NCI-H146 treated with DMSO at 0.1 percent for 48 hours (cell line): ENCODE data around the gene DNAAF5.
"Not testable (repeated sequence)": the region's sequence is repeated elsewhere in the genome, so short reads cannot be mapped to it uniquely, and the experiment has no call there.

Experiments used
- DNase-seq: peaks from one replicate; lab custom pipeline; 2025; ENCODE audit not compliant: unreplicated experiment; lab: John Stamatoyannopoulos, UW

The DNAAF5 gene

DNA sequence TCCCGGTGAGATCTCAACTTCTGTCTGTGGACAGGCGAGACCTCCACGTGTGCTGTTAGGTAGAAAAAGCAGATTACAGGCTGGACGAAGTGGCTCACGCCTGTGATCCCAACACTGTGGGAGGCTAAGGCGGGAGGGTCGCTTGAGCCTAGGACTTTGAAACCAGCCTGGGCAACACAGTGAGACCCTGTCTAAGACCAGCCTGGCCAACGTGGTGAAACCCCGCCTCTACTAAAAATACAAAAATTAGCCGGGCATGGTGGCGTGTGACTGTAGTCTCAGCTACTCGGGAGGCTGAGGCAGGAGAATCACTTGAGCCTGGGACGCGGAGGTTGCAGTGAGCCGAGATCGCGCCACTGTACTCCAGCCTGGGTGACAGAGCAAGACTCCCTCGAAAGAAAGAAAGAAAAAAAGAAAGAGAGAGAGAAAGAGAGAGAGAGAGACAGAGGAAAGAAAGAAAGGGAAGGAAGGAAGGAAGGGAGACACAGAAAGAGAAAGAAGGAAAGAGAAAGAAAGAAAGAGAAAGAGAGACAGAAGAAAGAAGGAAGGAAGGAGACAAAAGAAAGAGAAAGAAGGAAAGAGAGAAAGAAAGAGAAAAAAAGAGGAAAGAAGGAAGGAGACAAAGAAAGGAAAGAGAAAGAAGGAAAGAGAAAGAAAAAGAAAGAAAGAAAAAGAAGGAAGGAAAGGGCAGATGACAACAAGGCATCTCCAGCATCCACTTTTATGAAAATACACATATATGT, 76.2 kb downstream of the DNAAF5 start:
- DNase-seq: no peak

DNA sequence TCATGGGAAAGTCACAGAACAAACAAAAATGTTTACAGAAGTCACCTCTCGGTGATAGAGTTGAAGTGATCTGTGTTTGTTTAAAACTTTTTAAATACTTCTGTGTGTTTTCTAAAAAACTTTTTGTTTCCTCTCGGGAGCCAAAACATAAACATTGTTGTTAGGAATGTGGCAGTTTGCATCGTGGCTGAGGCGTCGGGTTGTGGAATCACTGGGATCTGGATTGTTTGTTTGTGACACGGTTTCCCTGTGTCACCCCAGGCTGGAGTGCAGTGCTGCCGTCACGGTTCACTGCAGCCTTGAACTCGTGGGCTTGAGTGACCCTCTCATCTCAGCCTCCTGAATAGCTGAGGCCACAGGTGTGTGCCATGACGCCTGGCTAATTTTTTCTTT, 76.7 kb downstream of the DNAAF5 start:
- no peak for DNase-seq

DNA sequence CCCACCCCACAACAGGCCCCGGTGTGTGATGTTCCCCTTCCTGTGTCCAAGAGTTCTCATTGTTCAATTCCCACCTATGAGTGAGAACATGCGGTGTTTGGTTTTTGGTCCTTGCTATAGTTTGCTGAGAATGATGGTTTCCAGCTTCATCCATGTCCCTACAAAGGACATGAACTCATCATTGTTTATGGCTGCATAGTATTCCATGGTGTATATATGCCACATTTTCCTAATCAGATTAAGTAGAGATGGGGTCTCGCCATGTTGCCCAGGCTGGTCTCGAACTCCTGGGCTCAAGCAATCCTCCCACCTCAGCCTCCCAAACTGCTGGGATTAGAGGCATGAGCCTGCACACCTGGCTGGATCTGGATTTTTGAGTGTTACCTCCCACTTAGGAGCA, 77.3 kb downstream of the DNAAF5 start:
- not testable (repeated sequence) for DNase-seq

DNA sequence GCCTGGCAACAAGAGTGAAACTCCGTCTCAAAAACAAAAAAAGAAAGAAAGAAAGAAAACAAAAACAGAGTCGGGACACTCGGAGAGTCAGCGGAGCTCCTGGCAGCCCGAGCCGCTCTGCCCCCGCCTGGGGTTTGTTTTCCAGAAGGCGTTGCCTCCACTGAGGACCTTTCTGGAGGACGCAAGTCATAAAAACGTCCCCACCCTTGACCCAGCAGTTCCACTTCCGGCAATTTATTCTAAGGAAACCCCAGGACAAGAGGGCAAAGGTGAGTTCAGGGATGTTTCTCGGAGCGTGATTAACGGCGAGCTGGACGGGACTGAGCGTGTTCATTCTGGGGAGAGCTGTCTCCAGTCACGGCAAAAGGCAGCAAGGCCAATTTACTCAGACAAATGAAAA, 78.8 kb downstream of the DNAAF5 start:
- no peak for DNase-seq

DNA sequence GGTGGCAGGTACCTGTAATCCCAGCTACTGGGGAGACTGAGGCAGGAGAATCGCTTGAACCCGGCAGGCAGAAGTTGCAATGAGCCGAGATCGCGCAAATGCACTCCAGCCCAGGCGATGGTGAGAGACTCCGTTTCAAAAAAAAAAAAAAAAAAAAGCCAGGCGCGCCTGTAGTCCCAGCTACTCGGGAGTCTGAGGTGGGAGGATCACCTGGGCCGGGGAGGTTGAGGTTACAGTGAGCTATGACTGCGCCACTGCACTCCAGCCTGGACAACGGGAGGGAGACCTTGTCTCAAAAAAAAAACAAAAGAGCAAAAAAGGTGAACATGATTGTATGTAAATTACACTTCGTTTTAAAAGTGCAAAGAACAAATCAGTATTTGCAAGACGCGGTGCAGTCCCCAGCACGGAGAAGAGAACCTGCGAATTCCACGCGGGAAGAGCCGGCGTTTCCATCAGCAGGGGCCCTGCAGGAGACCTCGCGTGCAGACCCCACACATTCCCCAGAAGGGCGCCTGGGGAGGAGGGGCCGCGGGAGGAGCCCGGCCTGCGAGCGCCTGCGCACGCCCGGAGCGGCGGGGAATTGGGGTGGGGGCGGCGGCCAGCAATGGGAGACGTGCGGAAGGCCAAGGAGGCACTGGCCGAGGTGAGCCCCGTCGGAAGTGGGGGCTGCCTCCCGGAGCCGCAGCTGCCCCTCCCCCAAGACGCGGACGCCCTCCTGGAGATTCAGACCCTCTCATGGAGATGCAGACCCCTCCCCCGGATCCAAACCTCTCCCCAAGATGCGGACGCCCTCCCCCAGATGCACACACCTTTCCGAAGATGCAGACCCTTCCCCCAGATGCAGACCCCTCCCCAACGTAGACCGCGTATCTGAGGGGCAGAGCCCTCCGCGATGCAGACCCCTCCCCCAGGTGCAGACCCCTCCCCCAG, 89.1 kb downstream of the DNAAF5 start:
- peak; percentile 61 for DNase-seq

DNA sequence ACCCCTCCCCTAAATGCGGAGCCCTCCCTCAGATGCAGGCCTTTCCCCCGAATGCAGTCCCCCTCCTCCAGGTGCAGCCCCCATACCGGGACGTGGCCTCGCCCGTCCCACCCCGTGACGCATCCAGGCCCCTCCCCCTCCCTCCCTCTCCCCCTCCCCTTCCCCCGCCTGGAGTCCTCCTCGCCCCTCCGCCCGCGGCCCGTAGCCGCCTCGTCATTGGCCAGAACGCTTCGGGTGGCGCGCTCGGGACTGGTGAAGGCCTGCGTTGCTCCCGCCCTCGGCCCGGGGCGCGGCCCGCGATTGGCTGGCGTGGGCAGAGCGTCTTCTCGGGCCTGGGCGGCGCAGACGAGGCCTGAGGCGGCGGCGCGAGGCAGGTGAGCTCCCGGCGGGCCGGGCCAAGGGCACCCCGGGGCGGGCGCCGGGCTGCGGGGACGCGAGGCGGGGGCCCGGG, 89.8 kb downstream of the DNAAF5 start:
- DNase-seq: peak; percentile 89

DNA sequence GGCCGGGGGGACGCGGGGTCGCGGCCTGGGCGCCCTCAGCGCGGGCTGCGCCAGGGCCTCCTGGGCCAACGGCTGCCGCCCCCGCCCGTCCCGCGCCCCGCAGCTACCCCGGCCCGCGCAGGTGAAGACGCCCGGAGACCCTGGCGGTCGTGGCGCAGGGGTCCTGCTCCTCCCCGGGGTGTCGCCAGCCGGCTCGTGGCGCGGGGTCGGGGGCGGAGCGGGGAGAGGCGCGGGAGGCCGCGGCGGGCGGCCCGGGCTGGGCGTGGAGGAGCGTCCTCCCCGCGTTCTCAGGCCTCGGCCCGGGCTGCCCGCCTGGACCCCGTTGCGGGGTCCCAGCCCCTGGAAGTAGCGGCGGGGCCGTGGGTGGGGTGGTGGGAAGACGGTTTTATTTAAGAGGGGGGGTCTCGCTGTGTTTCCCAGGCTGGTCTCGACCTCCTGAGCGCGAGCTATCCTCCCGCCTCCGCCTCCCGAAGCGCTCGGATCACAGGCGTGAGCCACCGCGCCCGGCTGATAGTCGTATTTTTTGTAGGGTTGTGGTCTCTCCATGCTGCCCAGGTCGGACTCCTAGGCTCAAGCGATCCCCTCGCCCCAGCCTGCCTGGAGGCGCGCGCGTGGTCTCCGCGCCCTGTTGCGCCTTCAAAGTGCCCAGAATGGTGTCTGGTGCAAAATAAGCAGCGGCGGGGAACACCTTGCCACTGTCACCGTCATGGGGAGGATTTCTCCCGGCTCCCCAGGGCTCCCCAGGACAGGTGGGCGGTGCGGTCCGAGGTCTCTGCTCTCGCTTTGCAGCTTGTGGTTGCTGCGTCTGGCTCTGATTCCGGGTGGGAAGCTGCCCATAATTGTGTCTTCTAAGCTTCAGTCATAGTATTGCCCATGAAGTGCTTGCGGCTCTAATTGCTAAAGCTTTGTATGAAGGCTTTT, 90.5 kb downstream of the DNAAF5 start:
- peak; percentile 36 for DNase-seq

DNA sequence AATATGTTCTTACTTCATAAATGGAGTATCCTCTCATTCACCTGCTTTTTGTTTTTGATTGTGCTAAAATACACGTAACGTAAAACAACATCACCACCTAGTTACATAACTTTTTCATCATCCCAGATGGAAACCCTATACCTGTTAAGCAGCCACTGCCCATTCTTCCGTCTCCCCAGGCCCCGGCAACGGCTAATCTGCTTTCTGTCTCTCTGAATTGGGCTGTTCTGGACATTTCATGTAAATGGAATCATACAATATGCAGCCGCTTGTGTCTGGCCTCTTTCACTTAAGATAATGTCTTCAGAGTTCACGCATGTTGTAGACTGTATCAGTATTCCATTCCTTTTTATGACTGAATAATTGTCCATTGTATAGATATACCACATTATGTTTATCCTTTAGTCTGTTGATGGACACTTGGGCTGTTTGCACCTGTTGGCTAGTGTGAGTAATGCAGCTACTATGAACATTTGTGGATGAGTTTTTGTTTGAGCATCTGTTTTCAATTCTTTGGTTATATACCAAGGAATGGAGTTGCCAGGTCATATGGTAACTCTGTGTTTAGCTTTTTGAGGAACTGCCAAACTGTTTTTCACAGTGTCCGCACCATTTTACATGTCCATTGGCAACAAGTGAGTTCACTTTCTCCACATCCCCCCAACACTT, 91.7 kb downstream of the DNAAF5 start:
- no peak for DNase-seq

DNA sequence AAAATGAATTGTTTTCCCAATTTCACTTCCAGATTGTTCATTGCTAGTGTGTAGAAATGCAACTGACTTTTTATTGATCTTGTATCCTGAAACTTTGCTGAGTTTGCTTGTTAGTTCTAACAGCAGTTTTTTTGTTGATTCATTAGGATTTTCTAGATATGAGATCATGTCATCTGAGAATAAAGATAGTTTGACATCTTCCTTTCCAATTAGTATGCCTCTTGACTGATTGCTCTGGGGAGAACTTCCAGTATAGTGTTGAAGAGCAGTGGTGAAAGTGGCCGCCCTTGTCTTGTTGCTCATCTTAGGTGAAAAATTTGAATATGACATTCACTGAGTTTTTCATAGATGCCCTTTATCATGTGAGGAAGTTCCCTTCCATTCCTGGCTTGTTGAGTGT, 93.8 kb downstream of the DNAAF5 start:
- DNase-seq: no peak

DNA sequence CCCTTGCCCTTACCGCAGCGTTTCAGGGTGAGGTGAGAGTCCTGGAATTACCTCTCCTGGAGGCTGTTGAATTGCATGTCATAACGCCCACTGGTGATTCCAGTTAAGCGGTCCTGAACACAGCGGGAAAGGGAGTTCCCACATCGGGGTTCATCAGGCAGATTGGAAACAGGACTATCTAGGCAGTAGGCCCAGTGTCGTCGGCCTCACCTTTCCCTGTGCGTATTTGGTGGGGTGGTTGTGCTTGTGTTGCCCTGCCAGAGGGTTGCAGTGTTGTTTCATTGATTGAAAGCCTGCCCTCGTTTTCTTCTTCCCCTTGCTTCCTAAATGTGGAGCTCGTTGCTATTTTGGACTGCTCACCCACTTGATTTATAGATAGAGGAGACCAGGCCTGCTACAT, 95.2 kb downstream of the DNAAF5 start:
- no peak for DNase-seq

DNA sequence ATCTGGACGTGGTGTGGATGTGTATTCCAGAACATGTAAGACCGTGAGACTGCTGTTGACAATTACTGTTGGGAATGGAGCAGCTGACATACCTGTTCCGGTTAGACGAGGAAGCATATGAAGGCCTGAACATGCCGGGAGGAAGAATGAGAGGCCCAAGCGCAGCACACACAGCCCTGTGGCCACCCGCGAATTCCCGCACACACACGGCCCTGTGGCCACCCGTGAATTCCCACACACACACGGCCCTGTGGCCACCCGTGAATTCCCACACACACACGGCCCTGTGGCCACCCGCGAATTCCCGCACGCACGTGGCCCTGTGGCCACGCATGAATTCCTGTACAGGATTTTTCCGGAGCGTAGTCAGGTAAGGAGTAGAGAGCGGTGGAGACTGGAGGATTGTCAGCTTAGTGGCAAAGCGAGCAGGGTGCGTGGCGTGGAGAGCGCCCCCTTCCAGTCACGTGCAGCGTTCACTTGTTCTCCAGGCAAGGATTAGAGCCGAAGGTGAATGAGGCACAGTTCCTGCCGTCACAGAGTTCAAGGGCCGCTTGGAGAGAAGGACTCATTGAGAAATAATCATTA, 96.3 kb downstream of the DNAAF5 start:
- no peak for DNase-seq

DNA sequence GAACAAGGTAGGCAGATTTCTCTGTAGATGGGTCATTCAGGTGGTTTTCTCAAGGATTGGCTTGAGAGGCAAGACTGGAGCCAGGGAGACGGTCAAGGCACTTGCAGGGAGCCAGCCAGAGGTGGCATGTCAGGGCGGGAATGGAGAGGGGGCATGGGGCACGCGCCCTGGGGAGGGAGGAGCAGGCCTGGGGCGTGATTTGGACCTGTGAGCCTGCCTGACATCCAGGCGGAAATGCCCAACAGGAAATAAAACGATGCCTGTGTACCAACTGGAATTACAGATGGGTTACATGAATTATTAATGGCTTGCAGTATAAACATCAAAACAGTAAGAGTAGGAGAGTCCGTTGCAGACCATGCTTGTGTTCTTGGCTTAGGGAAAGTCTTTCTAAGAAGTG, 97.2 kb downstream of the DNAAF5 start:
- no peak for DNase-seq

DNA sequence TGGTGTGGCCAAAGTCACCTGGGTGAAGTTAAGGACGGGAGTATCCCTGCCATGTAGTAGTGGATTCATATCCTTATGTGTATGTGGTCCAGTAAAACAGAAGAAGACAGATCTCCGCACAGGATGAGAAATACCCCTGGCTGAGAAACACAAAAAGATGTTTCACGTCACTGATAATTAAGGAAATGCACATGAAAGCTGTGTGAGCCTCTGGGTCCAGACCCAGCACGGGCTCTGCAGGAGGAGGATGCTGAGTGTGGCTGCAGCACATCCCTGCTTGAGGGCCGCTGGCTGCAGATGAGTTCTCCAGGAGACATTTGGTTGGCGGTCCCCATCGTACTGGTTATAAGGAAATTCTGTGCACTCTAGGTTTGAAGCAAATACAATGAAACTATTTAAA, 97.6 kb downstream of the DNAAF5 start:
- no peak for DNase-seq

DNA sequence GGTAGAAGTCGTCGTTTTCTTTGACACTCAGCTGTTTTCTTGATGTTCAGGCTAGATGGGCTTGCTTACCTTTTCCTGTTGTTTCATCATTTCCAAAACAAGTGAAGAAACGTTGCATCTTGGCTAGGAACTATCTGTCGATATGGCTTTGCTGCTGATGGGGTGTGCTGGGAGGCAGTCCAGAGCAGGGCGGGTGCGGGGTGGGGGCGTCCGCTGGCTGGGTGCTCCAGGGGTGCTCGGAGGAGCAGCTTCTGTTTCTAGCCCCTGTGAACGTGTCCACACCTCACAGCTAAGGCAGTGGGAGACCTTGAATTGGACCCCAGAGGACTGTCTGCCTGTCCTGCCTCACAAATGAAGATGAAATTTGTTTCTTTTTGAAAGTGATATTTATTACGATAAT, 98.2 kb downstream of the DNAAF5 start:
- DNase-seq: no peak

DNA sequence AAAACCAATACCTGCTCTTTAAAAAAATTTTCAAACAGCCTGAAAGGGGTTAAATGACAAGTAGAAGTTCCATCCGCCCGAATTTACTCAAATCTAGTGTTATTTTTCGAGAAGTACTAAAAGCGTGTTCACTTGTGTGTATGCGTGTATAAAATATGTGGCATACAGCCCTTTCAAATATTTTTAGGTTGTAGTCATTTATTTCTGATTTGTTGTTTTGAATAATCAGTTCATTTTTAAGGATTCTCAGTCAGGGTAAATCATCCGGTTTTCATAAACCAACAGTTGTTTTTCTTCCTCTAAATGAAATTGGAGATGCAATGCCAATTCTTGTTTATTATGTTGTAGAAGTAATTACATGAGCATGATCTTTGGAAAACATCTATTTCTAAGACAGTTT, 98.9 kb downstream of the DNAAF5 start:
- DNase-seq: no peak

DNA sequence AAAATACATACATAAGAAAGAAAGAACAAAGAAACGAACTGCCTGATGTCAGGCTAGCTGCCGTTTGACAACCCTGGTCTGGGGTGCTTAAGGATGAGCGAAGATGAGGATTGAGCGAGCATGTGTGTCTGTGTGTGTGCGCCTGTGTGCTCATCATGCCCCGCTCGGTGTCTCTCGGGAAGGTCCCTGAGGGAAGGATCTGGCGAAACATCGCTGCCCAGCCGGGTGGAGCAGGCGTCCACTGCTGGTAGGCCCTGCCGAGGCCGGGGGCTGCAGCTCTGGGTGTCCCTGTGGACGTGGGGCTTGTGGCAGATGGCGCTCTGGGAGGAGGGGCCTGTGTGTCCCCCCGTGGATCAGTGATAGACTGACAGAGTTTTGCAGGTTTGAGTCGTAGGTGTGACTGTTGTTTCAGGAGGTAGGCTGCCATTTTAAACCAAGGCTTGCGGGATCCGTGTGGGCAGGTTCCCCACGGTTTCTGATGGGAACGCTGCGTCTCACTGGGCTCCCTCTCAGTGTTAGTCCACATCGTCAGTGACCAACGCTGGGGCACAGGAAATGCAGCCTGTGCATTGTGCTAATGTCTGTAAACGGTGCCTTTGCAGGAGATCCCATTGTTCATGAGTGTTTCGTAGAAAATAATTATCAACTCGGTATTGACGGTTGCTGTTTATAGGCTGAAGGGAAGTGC, 99.9 kb downstream of the DNAAF5 start:
- no peak for DNase-seq

DNA sequence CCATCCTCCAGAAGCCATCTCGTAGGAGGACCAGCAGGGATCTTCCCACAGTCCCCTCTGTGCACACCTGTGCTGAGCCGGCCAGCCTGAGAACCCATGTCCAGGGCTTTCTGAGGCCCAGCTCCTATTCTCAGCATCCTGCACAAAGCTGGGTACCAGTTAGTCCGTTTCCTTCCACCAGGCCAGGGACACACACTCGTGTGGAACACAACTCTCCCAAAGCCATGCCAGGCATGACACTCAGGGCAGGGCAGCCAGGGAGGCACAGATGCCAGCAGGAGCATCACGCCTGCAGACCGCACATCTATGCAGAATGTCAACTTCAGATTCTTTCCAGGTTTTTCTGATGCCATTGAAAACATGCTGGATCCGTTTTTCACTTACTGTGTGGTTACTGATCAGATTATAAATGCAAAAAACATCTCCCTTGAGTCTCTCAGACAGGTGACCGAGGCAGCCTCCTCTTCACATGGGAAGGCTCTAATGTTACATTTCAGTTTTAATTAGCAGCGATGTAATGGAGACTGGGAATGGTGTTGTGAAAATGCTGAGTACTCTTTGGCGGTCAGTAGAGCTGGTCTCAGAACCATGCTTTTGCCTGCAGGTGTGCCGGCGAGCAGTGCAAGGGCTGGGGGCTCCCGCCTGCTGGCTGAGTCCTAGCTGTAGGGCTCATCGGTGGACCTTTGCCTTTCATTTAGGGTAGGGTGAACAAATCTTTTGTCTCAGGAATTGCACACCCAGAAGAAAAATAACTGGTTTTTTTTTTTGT, 102.5 kb downstream of the DNAAF5 start:
- no peak for DNase-seq

DNA sequence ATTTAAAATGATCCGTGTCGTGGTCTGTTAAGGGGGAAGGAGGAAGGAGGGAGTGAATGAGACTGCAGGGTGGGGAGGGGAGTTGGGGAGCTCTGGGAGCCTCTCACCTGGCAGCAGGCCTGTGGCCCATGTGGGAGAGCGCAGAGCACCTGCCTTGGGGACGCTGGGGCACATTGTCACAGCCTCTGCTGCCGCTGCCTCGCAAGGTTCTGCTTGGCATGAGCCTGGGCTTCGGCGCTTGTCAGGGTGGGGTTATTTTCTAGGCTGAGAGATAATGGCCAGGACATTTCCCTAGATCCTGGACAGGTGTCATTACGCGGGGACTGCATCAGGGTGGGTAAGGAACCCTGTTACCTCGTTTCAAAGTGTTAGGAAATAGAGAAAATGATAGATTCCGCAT, 103.6 kb downstream of the DNAAF5 start:
- DNase-seq: no peak

DNA sequence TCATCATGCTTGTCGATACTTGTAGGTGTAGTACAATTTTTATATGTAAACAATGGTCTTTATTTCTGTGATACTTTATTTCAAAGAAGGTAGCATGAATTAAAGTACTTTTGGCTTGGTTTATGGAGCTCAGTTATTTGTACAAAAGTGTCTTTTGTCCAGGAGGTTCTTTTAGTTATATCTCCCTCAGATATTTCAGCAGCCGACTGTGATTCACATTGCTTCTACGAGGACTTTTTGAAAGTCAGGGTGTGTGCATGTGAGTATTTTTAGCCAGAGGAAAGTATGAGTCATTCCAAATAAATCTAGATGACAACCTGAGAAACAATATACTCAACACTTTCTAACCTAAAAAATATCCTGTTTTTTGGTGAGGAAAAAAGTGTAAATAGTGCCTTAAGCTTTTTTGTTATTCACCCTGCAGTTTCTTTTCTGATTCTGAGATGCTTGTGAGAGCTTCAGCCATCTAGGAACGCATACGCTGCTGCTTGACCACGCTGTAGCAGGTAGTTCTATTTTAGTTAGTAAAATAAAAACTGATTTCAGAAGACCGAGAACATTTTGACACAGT, 105.2 kb downstream of the DNAAF5 start:
- no peak for DNase-seq
